SIG-M5 treated with dmso at 0.1 percent for 504 hours (cell line): Measurements from ENCODE around the gene BCLAF3.

Source experiments
- DNase-seq: peaks from one replicate; lab custom pipeline; 2025; ENCODE audit not compliant: unreplicated experiment; lab: John Stamatoyannopoulos, UW

BCLAF3 gene

GRCh38 chrX:19968276-19968675, 22.6 kb downstream of the BCLAF3 start:
- no peak for DNase-seq

GRCh38 chrX:19966056-19966455, 24.8 kb downstream of the BCLAF3 start:
- DNase-seq: no peak

- no peak for DNase-seq
These were observed 26.7 kb downstream of the BCLAF3 start for GRCh38 chrX:19964017-19964710.

GRCh38 chrX:19960913-19961312, 29.9 kb downstream of the BCLAF3 start:
- no peak for DNase-seq

- DNase-seq: no peak
These were observed 32.0 kb downstream of the BCLAF3 start for GRCh38 chrX:19958552-19959486.

GRCh38 chrX:19956923-19957322, 33.9 kb downstream of the BCLAF3 start:
- DNase-seq: no peak

- DNase-seq: no peak
These were observed 34.6 kb downstream of the BCLAF3 start for GRCh38 chrX:19956306-19956705.

GRCh38 chrX:19955306-19955705, 35.6 kb downstream of the BCLAF3 start:
- DNase-seq: no peak

GRCh38 chrX:19954335-19955096, 36.3 kb downstream of the BCLAF3 start:
- DNase-seq: no peak

- no peak for DNase-seq
These were observed 37.7 kb downstream of the BCLAF3 start for GRCh38 chrX:19953145-19953544.

GRCh38 chrX:19949340-19949739, 41.5 kb downstream of the BCLAF3 start:
- no peak for DNase-seq

GRCh38 chrX:19947612-19948011, 43.2 kb downstream of the BCLAF3 start:
- DNase-seq: no peak
